Raji (cell line): Measurements from ENCODE around the gene SYNE2.

Source experiments
- POLR2A ChIP-seq: IDR thresholded peaks from 2 replicates; pipeline ENCODE4 v1.6.1; 2011; ENCODE audit warnings: low read depth, low read length, control low read depth; ENCODE audit not compliant: insufficient read depth

The SYNE2 gene

DNA sequence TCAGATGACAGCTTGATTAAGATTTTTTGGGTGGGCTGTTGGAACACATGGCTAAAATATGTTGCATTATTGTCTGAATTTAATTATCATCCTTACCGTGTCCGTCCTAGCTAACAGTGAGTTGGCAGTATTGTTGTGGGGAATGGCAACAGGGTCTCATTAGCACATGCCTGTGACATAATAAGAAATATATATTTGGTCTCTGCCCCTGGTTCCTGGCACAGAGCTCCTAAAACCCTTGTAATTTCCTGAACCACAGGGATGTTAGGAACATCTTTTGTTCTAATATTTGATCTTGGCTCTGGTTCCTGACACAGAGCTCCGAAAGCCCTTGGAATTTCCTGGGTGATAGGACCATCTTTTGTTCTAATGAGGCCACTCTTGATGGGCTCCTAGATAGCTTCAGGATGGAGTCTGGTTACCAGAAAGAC is 76.0 kb downstream of the SYNE2 start:
- no peak for TF ChIP-seq POLR2A

GRCh38 chr14:63933110-63933509 is 80.3 kb downstream of the SYNE2 start:
- no peak for TF ChIP-seq POLR2A

GRCh38 chr14:63933711-63934110 is 80.9 kb downstream of the SYNE2 start:
- no peak for TF ChIP-seq POLR2A

GRCh38 chr14:63938198-63939005 is 85.6 kb downstream of the SYNE2 start:
- no peak for TF ChIP-seq POLR2A

DNA sequence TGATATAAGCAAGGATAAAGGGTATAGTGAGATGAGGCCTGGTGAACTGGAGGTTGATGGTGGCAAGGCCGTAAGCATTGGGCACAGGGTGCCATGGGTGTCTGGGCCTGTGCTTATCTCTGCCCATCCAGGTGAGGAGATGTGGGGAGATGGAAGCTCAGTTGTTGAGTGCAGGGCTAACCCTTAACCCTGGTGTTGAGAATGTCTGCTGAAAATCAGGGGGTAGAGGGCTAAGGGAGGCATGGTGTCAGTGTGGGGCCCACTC is 86.1 kb downstream of the SYNE2 start:
- no peak for TF ChIP-seq POLR2A

DNA sequence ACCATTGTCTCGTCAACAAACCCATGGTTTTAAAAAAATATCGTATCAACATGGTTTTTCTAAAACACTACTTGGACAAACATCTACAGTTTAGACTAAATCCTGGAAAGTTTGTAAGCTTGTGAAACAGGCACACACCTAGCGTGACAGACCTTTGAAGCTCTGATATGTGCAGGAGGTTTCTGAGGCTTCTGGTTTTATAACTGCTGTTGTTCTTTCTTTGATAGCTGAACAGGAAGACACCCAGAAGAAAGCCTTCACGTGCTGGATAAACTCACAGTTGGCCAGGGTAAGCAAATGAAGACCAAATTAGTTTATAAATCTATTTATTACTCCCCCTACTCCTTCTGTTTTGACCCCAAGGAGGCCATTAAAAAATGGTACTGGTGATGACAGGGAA is 87.6 kb downstream of the SYNE2 start:
- TF ChIP-seq POLR2A: no peak

DNA sequence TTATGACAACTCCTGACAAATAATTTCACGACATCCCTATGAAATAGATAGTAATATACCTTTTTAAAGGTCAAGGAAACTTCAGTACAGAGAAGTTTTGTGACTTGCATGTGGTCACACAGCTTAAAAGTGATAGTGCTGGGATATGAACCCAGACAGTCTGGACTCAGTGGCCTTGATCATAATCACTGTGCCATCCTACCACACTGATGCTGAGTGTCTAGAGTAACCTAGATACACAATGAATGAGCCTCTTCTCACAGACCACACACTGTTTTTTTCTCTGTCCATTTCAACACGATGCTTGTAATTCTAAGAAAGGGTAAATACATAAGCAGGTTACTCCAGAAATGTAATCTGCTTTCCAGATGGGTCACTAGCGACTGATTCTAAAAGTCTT is 88.2 kb downstream of the SYNE2 start:
- no peak for TF ChIP-seq POLR2A

DNA sequence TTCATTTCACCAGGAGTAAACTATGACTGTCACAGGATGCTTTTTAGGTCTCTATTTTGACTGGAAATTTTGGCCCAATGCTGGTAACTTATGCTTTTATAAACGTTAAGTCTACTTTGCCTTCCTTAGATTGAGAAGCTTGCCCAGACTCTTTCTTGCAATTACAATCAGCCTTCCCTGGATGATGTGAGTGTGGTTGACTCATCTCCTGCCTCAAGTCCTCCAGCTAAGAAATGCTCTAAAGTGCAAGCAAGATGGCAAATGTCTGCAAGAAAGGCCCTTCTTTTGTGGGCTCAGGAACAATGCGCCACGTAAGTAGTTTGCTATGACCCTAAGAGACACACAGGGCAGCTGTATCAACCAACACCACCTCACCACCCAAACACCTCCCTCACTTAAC is 96.9 kb downstream of the SYNE2 start:
- TF ChIP-seq POLR2A: no peak

GRCh38 chr14:63951021-63951420 is 98.2 kb downstream of the SYNE2 start:
- TF ChIP-seq POLR2A: no peak

DNA sequence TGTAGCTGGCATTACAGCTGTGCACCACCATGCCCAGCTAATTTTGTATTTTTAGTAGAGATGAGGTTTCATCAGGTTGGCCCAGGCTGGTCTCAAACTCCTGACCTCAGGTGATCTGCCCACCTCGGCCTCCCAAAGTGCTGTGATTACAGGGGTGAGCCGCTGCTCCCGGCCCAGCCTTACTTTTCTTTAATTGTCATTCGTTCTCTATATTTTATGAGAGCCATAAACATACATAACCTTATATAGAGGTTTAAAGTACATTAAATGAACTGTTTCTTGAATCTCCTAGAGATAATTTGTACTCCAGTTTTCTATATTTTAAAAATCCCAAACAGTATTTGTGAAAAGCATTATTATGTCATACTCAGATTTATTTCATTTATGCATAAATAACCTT is 98.6 kb downstream of the SYNE2 start:
- no peak for TF ChIP-seq POLR2A

DNA sequence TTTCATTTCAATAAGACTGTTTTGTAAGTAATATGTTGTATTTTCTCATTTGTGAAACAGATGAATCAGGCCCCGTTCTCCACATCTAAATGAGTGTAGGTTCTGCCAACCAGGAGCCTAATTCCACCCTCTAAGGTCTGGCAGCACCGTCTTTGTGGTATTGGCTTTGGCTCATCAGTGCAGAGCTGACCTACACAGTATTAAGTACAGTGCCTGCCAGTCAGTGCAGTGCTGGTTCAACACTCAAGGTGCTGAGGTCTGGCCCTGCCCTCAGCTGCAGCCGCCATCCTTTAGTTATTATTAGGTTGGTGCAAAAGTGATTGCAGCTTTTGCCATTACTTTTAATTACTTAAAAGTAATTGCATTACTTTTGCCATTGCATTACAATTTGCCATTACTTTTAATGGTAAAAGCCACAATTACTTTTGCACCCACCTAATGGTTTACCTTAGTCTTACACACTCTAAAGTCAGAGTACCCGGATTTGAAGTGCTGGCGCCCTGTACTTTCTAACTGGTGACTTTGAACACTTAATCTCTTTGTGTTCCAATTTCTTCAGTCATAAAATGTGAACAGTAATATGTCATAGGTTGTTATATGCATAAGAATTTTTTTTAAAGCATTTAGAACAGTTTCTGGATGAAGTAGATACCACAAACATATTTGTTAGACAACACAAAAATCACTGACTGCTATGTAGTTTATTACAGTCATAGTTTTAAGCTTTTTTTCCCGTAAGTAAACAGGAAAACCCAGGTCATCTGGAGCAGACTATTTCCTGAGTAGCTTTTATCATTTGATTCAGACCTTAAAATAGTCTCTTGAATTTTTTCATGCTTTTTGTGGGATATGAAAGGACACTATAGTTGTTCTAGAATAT is 99.5 kb downstream of the SYNE2 start:
- TF ChIP-seq POLR2A: no peak

DNA sequence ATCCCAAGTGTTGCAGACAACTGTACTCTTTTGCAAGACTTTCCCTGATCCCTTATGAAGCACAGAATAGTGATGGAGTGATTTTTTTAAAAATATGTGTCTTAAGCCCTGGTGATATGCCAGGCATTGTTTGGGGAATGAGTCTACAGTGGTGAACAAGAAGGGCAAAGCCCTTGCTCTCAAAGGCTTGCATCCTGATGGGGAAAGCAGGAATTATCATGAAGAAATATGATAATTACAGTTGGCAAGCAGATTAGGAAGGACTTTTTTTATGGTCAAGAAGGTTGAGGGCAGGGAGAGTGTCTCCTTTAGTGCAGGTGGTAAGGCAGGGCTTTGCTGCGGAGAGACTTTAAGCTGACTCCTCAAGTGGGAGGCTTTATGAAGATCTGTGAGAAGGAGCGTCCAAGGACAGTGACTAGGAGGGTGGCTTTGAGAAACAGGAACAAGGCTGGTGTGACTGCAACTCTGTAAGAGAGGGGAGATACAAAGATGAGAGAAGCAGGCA is 100.2 kb downstream of the SYNE2 start:
- TF ChIP-seq POLR2A: no peak

- TF ChIP-seq POLR2A: no peak
Observed at GRCh38 chr14:63956326-63956725, 103.5 kb downstream of the SYNE2 start.

DNA sequence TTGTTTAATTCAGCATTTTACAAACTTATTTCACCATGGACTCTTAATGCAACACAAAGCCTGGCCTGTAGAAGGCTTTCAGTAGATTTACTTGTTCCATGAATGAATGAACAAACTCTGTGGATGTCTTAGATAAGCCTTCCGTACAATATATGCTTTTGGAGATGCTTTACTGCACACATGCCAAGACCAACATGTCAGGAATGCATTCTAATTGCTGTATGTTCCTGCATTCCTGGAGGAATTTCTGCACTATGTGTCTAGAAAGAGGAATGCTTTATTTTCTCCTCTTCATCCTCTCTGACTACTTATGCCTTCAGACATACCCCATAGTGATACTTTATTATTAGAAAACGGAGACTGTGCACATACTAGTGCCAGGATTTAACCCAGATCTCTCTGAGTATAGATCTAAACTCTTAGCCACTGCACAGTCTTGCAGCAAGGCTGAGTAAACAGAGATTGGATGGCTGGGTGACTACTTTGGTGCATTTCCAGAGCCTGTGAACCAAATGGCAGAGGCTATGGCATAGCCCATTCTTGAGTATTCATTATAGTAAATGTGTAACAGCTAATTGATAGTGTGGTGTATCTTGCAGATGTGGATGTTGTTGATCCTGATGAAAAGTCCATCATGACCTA is 108.2 kb downstream of the SYNE2 start:
- no peak for TF ChIP-seq POLR2A

- TF ChIP-seq POLR2A: no peak
Observed at GRCh38 chr14:63962906-63963305, 110.1 kb downstream of the SYNE2 start.

- TF ChIP-seq POLR2A: no peak
Observed at GRCh38 chr14:63963439-63963838, 110.6 kb downstream of the SYNE2 start.

GRCh38 chr14:63964113-63964512 is 111.3 kb downstream of the SYNE2 start:
- TF ChIP-seq POLR2A: no peak
